SK-N-SH (cell line): ENCODE results near the gene QSOX1. TPM values are rescaled to one million over a fixed set of nuclear protein-coding genes. Genes with fewer than 3 reads are reported as not detected.

Experiments used
- CTCF ChIA-PET: fragments of 300-600, 350-600 bp; formaldehyde crosslinking; extraction: SDS; loops from one replicate; lab custom pipeline; 2021; lab: Yijun Ruan, JAX
- POLR2A ChIA-PET: fragments of 350-600 bp; sonication (Branson Sonifier 250); formaldehyde crosslinking; extraction: SDS; loops from one replicate; lab custom pipeline; 2020; ENCODE audit warnings: antibody characterized with exemption, inconsistent platforms; lab: Yijun Ruan, JAX
- DNase-seq: peaks from one replicate; pipeline ENCODE4 v3.0.0; 2012
- H2AFZ ChIP-seq: fragments of 200-600 bp; sonication (generic); 2 replicates; pipeline ENCODE4 v1.8.1; 2016; ENCODE audit warnings: antibody characterized with exemption, mild to moderate bottlenecking, low read depth
- H3F3A ChIP-seq: fragments of 200-600 bp; sonication (generic); replicated peaks from 2 replicates; pipeline ENCODE3; 2016; ENCODE audit warnings: antibody characterized with exemption, mild to moderate bottlenecking; ENCODE audit not compliant: insufficient read depth
- H3K27ac ChIP-seq, 2 experiments: fragments of 200-500 bp in 1 of 2; fragments of 200-600 bp in 1 of 2; sonication (Bioruptor generic) in 1 of 2; sonication (generic), shearing (Covaris generic) in 1 of 2; 2 replicates each; pipeline versions ENCODE4 v1.5.1 to v1.6.1; 2014 to 2016; ENCODE audit warnings: low read depth in 2 of 2, inconsistent platforms in 1 of 2, low read length in 1 of 2, mild to moderate bottlenecking in 1 of 2, mixed read lengths in 1 of 2
- H3K27me3 ChIP-seq: fragments of 200-600 bp; sonication (generic), shearing (Covaris generic); 2 replicates; pipeline ENCODE4 v1.6.1; 2016; ENCODE audit warnings: mixed run types; ENCODE audit not compliant: insufficient read depth
- H3K36me3 ChIP-seq, 2 experiments: fragments of 200-500 bp in 1 of 2; fragments of 200-600 bp in 1 of 2; sonication (Bioruptor generic) in 1 of 2; sonication (generic) in 1 of 2; replicated peaks in 1 of 2; 2 replicates each; pipeline versions ENCODE3 to v1.5.1; 2014 to 2016; ENCODE audit warnings: low read length in 1 of 2, mild to moderate bottlenecking in 1 of 2; ENCODE audit not compliant: insufficient read depth in 2 of 2, control insufficient read depth in 1 of 2
- H3K4me1 ChIP-seq, 2 experiments: fragments of 200-500 bp in 1 of 2; fragments of 200-600 bp in 1 of 2; sonication (Bioruptor generic) in 1 of 2; sonication (generic), shearing (Covaris generic) in 1 of 2; 2 replicates each; pipeline versions ENCODE4 v1.5.1 to v1.6.1; 2014 to 2016; ENCODE audit warnings: low read depth in 1 of 2, low read length in 1 of 2, mixed run types in 1 of 2; ENCODE audit not compliant: insufficient read depth in 2 of 2, control insufficient read depth in 1 of 2
- H3K4me2 ChIP-seq: fragments of 200-600 bp; sonication (generic), shearing (Covaris generic); 2 replicates; pipeline ENCODE4 v1.6.1; 2017; ENCODE audit warnings: mixed run types
- H3K4me3 ChIP-seq, 2 experiments: fragments of 200-500 bp in 1 of 2; fragments of 200-600 bp in 1 of 2; sonication (Bioruptor generic) in 1 of 2; sonication (generic), shearing (Covaris generic) in 1 of 2; 2 replicates each; pipeline versions ENCODE4 v1.5.1 to v1.8.1; 2014 to 2016; ENCODE audit warnings: low read depth in 2 of 2, inconsistent platforms in 1 of 2, low read length in 1 of 2, mild to moderate bottlenecking in 1 of 2, mixed read lengths in 1 of 2, moderate library complexity in 1 of 2
- H3K79me2 ChIP-seq: fragments of 200-600 bp; sonication (generic); 2 replicates; pipeline ENCODE4 v1.8.1; 2017; ENCODE audit warnings: mild to moderate bottlenecking; ENCODE audit not compliant: insufficient read depth
- H3K9ac ChIP-seq: fragments of 200-600 bp; sonication (generic); 2 replicates; pipeline ENCODE4 v1.6.1; 2017; ENCODE audit warnings: mixed run types
- H3K9me2 ChIP-seq: fragments of 200-600 bp; sonication (generic); 2 replicates; pipeline ENCODE4 v1.6.1; 2017; ENCODE audit warnings: mixed run types
- H3K9me3 ChIP-seq: fragments of 200-600 bp; sonication (generic); 2 replicates; pipeline ENCODE4 v1.6.1; 2017; ENCODE audit warnings: mixed run types, mild to moderate bottlenecking, moderate library complexity
- H4K20me1 ChIP-seq: fragments of 200-600 bp; sonication (generic); 2 replicates; pipeline ENCODE4 v1.6.1; 2017; ENCODE audit warnings: mild to moderate bottlenecking, mixed run types; ENCODE audit not compliant: insufficient read depth
- ELF1 ChIP-seq: IDR thresholded peaks from 2 replicates; pipeline ENCODE4 v1.4.0; 2012
- EZH2phosphoT487 ChIP-seq: fragments of 200-600 bp; sonication (generic); IDR thresholded peaks from 2 replicates; pipeline ENCODE4 v1.6.1; 2017; ENCODE audit warnings: low read depth, mixed run types, mild to moderate bottlenecking, antibody characterized with exemption, moderate library complexity, borderline replicate concordance
- FOXJ3 ChIP-seq: sonication (generic); formaldehyde crosslinking; IDR thresholded peaks from 2 replicates; pipeline ENCODE4 v1.5.1; 2020; ENCODE audit warnings: mild to moderate bottlenecking, missing genetic modification reagents
- MEF2A ChIP-seq: IDR thresholded peaks from 2 replicates; pipeline ENCODE4 v1.4.0; 2012; ENCODE audit warnings: low read depth, borderline replicate concordance
- MXI1 ChIP-seq: IDR thresholded peaks from 2 replicates; pipeline ENCODE4 v1.6.1; 2012; ENCODE audit warnings: mild to moderate bottlenecking, low read depth, low read length, improper control_type of control experiment
- NFIC ChIP-seq: IDR thresholded peaks from 2 replicates; pipeline ENCODE4 v1.4.0; 2012; ENCODE audit warnings: borderline replicate concordance
- NRF1 ChIP-seq: IDR thresholded peaks from 2 replicates; pipeline ENCODE4 v1.6.1; 2012; ENCODE audit warnings: low read depth, mild to moderate bottlenecking, low read length
- SMC3 ChIP-seq: IDR thresholded peaks from 2 replicates; pipeline ENCODE4 v1.6.1; 2012; ENCODE audit warnings: low read depth, low read length, improper control_type of control experiment
- TAF1 ChIP-seq: IDR thresholded peaks from 2 replicates; pipeline ENCODE4 v1.6.1; 2012; ENCODE audit warnings: low read depth, mild to moderate bottlenecking, low read length, moderate library complexity, borderline replicate concordance
- TCF12 ChIP-seq: IDR thresholded peaks from 2 replicates; pipeline ENCODE4 v1.4.0; 2012
- TEAD4 ChIP-seq: IDR thresholded peaks from 2 replicates; pipeline ENCODE4 v1.4.0; 2012; ENCODE audit warnings: mild to moderate bottlenecking, borderline replicate concordance; ENCODE audit not compliant: insufficient read depth
- WGBS: methylation state at CpG from one replicate; pipeline ENCODE4 v1.1.6; 2017; ENCODE audit warnings: low lambda C conversion rate; 5-methylcytosine and 5-hydroxymethylcytosine counted together
- polyA plus RNA-seq, 3 experiments: library from polyadenylated mRNA; depleted of rRNA; stranded (reverse); fragments of >200 nt; gene quantifications; 2 replicates each; pipeline ENCODE4 v1.2.3, GENCODE V29; 2012
- TF ChIP-seq, protein P1 (sequence below): IDR thresholded peaks from 2 replicates; pipeline ENCODE4 v1.6.1; 2012; ENCODE audit warnings: mild to moderate bottlenecking, low read depth, low read length, moderate library complexity
- TF ChIP-seq, protein P2 (sequence below): fragments of 150-350 bp; IDR thresholded peaks from 2 replicates; pipeline ENCODE4 v1.6.1; 2016; ENCODE audit warnings: mild to moderate bottlenecking, low read depth, low read length
- TF ChIP-seq, protein P3 (sequence below): IDR thresholded peaks from 2 replicates; pipeline ENCODE4 v1.4.0; 2012; ENCODE audit warnings: low read depth
- TF ChIP-seq, protein P4 (sequence below): IDR thresholded peaks from 2 replicates; pipeline ENCODE4 v1.4.0; 2012; ENCODE audit warnings: low read depth, borderline replicate concordance
- TF ChIP-seq, protein P5 (sequence below): fragments of 150-350 bp; IDR thresholded peaks from 2 replicates; pipeline ENCODE4 v1.6.1; 2017; ENCODE audit warnings: antibody characterized with exemption, low read length, low read depth, borderline replicate concordance

QSOX1 gene
- polyA plus RNA-seq, 1 of the 3 experiments (the other 2 are of a cell fraction) = 359 TPM

DNA sequence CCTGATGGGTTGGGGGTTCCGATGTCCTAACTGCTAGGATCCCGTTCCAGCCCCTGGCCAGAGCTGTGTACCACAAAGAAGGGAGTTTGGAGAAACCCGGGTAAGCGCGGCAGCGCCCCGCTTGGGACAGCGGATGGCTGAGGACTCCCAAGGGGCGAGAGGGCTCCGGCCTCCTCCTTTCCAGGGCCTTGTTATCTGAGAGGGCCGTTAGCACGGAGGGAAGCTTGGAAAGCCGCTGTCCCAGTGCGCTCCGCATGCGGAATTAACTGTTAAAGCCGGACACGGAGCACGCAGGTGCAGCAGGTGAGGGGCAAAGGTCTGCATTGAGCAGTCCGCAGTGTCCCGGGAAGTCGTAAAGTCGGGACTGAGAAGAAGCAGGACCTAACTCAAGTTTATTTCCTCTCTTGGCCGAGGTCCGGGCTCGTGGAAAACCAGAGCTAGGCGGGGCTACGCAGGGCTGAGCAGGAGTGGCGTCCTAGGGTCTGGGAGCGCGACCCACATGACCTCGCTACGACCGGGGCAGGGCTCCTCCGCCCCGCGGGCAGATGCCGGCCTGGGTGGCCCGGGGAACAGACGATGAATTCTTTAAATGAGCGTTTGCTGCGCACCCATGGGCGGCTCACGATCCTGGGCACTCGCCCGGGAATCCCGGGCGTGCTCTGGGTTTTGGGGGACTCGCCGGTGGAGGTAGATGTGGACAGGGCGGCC lies 79.9 kb downstream of the QSOX1 start:
- no peak overlapping the region for H3K27ac ChIP-seq
- ChIA-PET POLR2A (no interaction called here), CTCF (interaction anchor here (0.8 to 2.8 kb wide), 6 partner anchors 11 to 248 kb away, joined by 3 to 13 read pairs (median 5); no protein-coding TSS in a partner anchor)
- H3K9me2 ChIP-seq = no peaks in the 10 kb centered on the region
- H3K27me3 ChIP-seq = peaks cover 94% of the 10 kb centered on the region
- DNase-seq = peak; percentile 63
- peak overlapping the region; percentile 50; the same call in 1 of the 2 replicates for H3K4me2 ChIP-seq
- peaks cover 0 to 17% of the 10 kb centered on the region in 2 experiments; a peak in 1 of 4 replicates for H3K4me1 ChIP-seq
- H2AFZ ChIP-seq = no peak overlapping the region
- H4K20me1 ChIP-seq = no peaks in the 10 kb centered on the region
- H3K4me3 ChIP-seq = 0 out of 4 replicates have a peak overlapping the region, but pooled peaks of 1 of the 2 experiments have one; percentile 23
- H3K36me3 ChIP-seq = no peaks in the 10 kb centered on the region
- H3F3A ChIP-seq = no peaks in the 10 kb centered on the region
- no peaks in the 10 kb centered on the region for H3K9me3 ChIP-seq
- no peaks in the 10 kb centered on the region for H3K79me2 ChIP-seq
- no peak overlapping the region for H3K9ac ChIP-seq
- WGBS = 24% methylated on average over 34 of the region's 51 CpGs
- TF ChIP-seq SMC3 = no peak
- TF ChIP-seq, protein P1, sequence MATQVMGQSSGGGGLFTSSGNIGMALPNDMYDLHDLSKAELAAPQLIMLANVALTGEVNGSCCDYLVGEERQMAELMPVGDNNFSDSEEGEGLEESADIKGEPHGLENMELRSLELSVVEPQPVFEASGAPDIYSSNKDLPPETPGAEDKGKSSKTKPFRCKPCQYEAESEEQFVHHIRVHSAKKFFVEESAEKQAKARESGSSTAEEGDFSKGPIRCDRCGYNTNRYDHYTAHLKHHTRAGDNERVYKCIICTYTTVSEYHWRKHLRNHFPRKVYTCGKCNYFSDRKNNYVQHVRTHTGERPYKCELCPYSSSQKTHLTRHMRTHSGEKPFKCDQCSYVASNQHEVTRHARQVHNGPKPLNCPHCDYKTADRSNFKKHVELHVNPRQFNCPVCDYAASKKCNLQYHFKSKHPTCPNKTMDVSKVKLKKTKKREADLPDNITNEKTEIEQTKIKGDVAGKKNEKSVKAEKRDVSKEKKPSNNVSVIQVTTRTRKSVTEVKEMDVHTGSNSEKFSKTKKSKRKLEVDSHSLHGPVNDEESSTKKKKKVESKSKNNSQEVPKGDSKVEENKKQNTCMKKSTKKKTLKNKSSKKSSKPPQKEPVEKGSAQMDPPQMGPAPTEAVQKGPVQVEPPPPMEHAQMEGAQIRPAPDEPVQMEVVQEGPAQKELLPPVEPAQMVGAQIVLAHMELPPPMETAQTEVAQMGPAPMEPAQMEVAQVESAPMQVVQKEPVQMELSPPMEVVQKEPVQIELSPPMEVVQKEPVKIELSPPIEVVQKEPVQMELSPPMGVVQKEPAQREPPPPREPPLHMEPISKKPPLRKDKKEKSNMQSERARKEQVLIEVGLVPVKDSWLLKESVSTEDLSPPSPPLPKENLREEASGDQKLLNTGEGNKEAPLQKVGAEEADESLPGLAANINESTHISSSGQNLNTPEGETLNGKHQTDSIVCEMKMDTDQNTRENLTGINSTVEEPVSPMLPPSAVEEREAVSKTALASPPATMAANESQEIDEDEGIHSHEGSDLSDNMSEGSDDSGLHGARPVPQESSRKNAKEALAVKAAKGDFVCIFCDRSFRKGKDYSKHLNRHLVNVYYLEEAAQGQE = no peak
- TF ChIP-seq EZH2phosphoT487 = peak; percentile 93; the same call in 1 of the 2 replicates
- no peak for TF ChIP-seq MXI1
- TF ChIP-seq NFIC = no peak
- no peak for TF ChIP-seq MEF2A
- TF ChIP-seq, protein P2, sequence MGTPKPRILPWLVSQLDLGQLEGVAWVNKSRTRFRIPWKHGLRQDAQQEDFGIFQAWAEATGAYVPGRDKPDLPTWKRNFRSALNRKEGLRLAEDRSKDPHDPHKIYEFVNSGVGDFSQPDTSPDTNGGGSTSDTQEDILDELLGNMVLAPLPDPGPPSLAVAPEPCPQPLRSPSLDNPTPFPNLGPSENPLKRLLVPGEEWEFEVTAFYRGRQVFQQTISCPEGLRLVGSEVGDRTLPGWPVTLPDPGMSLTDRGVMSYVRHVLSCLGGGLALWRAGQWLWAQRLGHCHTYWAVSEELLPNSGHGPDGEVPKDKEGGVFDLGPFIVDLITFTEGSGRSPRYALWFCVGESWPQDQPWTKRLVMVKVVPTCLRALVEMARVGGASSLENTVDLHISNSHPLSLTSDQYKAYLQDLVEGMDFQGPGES = no peak

DNA sequence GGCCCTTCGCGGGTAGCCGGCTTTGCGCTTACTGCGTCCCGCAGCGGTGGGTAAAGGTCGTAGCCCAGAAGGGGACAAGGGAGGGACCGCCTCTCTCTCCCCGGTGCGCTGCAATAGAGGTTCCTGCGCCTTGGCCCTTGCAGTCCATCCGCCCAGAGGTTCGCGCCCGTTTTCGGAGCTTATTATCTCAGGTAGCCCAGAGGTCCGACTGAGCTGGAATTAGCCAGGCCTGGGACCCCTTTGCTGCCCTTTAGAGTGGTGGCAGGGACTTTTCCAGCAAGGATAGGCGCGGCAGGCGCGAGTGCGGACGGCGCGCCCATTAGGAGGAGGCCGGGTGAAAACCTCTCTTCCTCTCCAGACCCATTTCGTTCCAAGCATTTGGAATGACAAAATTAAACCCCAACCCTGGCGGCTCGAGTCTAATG lies 80.4 kb downstream of the QSOX1 start:
- H3K4me3 ChIP-seq = peak overlapping the region in 1 of 2 experiments; percentile 1; a peak in 1 of 4 replicates
- H3K36me3 ChIP-seq = no peaks in the 10 kb centered on the region
- ChIA-PET POLR2A (no interaction called here), CTCF (interaction anchor here (1.0 to 2.8 kb wide), 5 partner anchors 12 to 247 kb away, joined by 3 to 13 read pairs (median 6); no protein-coding TSS in a partner anchor)
- H4K20me1 ChIP-seq = no peaks in the 10 kb centered on the region
- H3K4me1 ChIP-seq = peaks cover 0 to 17% of the 10 kb centered on the region in 2 experiments; a peak in 1 of 4 replicates
- no peak overlapping the region for H2AFZ ChIP-seq
- no peak overlapping the region for H3K9ac ChIP-seq
- H3K27ac ChIP-seq = no peak overlapping the region
- H3K9me2 ChIP-seq = no peaks in the 10 kb centered on the region
- 26% methylated on average over 26 of the region's 30 CpGs for WGBS
- H3K9me3 ChIP-seq = no peaks in the 10 kb centered on the region
- H3K79me2 ChIP-seq = no peaks in the 10 kb centered on the region
- H3F3A ChIP-seq = no peaks in the 10 kb centered on the region
- peaks cover 98% of the 10 kb centered on the region for H3K27me3 ChIP-seq
- peak overlapping the region; percentile 50; the same call in 1 of the 2 replicates for H3K4me2 ChIP-seq
- DNase-seq = no peak
- TF ChIP-seq NFIC (no peak), TCF12 (no peak), ELF1 (no peak), TAF1 (no peak), NRF1 (no peak), FOXJ3 (CRISPR knock-in tag) (no peak), TEAD4 (no peak)
- TF ChIP-seq, protein P3, sequence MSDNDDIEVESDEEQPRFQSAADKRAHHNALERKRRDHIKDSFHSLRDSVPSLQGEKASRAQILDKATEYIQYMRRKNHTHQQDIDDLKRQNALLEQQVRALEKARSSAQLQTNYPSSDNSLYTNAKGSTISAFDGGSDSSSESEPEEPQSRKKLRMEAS = no peak
- TF ChIP-seq, protein P4, sequence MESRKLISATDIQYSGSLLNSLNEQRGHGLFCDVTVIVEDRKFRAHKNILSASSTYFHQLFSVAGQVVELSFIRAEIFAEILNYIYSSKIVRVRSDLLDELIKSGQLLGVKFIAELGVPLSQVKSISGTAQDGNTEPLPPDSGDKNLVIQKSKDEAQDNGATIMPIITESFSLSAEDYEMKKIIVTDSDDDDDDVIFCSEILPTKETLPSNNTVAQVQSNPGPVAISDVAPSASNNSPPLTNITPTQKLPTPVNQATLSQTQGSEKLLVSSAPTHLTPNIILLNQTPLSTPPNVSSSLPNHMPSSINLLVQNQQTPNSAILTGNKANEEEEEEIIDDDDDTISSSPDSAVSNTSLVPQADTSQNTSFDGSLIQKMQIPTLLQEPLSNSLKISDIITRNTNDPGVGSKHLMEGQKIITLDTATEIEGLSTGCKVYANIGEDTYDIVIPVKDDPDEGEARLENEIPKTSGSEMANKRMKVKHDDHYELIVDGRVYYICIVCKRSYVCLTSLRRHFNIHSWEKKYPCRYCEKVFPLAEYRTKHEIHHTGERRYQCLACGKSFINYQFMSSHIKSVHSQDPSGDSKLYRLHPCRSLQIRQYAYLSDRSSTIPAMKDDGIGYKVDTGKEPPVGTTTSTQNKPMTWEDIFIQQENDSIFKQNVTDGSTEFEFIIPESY = no peak
- TF ChIP-seq, protein P2 = no peak
- TF ChIP-seq, protein P5, sequence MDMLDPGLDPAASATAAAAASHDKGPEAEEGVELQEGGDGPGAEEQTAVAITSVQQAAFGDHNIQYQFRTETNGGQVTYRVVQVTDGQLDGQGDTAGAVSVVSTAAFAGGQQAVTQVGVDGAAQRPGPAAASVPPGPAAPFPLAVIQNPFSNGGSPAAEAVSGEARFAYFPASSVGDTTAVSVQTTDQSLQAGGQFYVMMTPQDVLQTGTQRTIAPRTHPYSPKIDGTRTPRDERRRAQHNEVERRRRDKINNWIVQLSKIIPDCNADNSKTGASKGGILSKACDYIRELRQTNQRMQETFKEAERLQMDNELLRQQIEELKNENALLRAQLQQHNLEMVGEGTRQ = no peak
